Activated naive CD8-positive, alpha-beta T cell treated with anti-CD3 and anti-CD28 coated beads, Interleukin-2, amount 50 U/mL, for 24 hours (primary cell): Measurements from ENCODE around the gene PDZD7.
"Not testable (repeated sequence)": the region's sequence is repeated elsewhere in the genome, so short reads cannot be mapped to it uniquely, and the experiment has no call there.

Experiments used
- ATAC-seq: fragments of 150-1000 bp; cut with Tn5 transposase; one replicate; pipeline ENCODE4 v1.10.0; 2021
- DNase-seq: peaks from one replicate; pipeline ENCODE4 v3.0.0; 2021
- H3K27ac Mint-ChIP-seq: one replicate; pipeline ENCODE4 v1.8.0; 2021; ENCODE audit warnings: mild to moderate bottlenecking, mixed read lengths
- H3K27me3 Mint-ChIP-seq: one replicate; pipeline ENCODE4 v1.8.0; 2021; ENCODE audit warnings: mixed read lengths
- H3K36me3 Mint-ChIP-seq: one replicate; pipeline ENCODE4 v1.8.0; 2021; ENCODE audit warnings: low read depth, mixed read lengths
- H3K4me1 Mint-ChIP-seq: one replicate; pipeline ENCODE4 v1.8.0; 2021; ENCODE audit warnings: mixed read lengths
- H3K4me3 Mint-ChIP-seq: one replicate; pipeline ENCODE4 v1.8.0; 2021; ENCODE audit warnings: mild to moderate bottlenecking, moderate library complexity, mixed read lengths
- H3K9me3 Mint-ChIP-seq: one replicate; pipeline ENCODE4 v1.8.0; 2021; ENCODE audit warnings: mixed read lengths

The PDZD7 gene

GRCh38 chr10:101038484-101038883 lies 7.6 kb upstream of the PDZD7 start:
- no peak for ATAC-seq
- Mint-ChIP-seq H3K27me3 (no peaks in the 10 kb centered on the region), H3K27ac (no peak overlapping the region), H3K4me3 (no peak overlapping the region), H3K9me3 (no peaks in the 10 kb centered on the region), H3K36me3 (peaks cover 4% of the 10 kb centered on the region), H3K4me1 (peaks cover 29% of the 10 kb centered on the region)
- no peak for DNase-seq

- Mint-ChIP-seq H3K27ac (no peak overlapping the region), H3K9me3 (no peaks in the 10 kb centered on the region), H3K4me3 (no peak overlapping the region), H3K4me1 (peaks cover 26% of the 10 kb centered on the region), H3K27me3 (no peaks in the 10 kb centered on the region), H3K36me3 (peaks cover 4% of the 10 kb centered on the region)
- ATAC-seq (no peak), DNase-seq (no peak)
Measured at GRCh38 chr10:101036726-101037125, 5.8 kb upstream of the PDZD7 start.

- no peak for ATAC-seq
- Mint-ChIP-seq H3K27ac (no peak overlapping the region), H3K27me3 (no peaks in the 10 kb centered on the region), H3K36me3 (peaks cover 4% of the 10 kb centered on the region), H3K9me3 (no peaks in the 10 kb centered on the region), H3K4me3 (no peak overlapping the region), H3K4me1 (peaks cover 26% of the 10 kb centered on the region)
- DNase-seq = no peak
Measured at GRCh38 chr10:101035916-101036702, 5.2 kb upstream of the PDZD7 start.

- Mint-ChIP-seq H3K4me1 (peaks cover 27% of the 10 kb centered on the region), H3K36me3 (peaks cover 4% of the 10 kb centered on the region), H3K27me3 (no peaks in the 10 kb centered on the region), H3K27ac (no peak overlapping the region), H3K4me3 (no peak overlapping the region), H3K9me3 (no peaks in the 10 kb centered on the region)
- ATAC-seq (no peak), DNase-seq (no peak)
Measured at GRCh38 chr10:101035314-101035713, 4.4 kb upstream of the PDZD7 start.

- H3K27ac Mint-ChIP-seq = not testable (repeated sequence)
Measured at GRCh38 chr10:101034404-101034803, 3.5 kb upstream of the PDZD7 start.

DNA sequence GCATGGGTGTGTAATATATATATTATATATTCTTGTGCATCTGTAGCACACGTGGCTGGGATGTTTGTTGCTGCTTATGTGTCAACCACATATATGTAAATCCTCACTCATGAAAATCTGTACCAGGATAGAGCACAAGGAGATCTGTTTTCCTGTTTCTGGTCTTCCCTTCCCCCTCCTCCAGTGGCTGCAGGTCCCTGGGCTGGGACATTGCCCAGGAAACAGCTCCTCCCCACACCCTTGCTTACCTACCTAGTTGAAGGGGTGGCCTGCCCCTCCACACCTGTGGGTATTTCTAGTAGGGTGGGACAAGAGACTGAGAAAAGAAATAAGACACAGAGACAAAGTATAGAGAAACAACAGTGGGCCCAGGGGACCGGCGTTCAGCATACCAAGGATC lies 2.3 kb upstream of the PDZD7 start:
- peaks cover 4% of the 10 kb centered on the region for H3K36me3 Mint-ChIP-seq
- peaks cover 27% of the 10 kb centered on the region for H3K4me1 Mint-ChIP-seq
- H3K27ac Mint-ChIP-seq = peak overlapping the region; percentile 93
- H3K27me3 Mint-ChIP-seq = no peaks in the 10 kb centered on the region
- DNase-seq = no peak
- ATAC-seq = no peak
- peak overlapping the region; percentile 83 for H3K4me3 Mint-ChIP-seq
- no peaks in the 10 kb centered on the region for H3K9me3 Mint-ChIP-seq

More at GRCh38 chr10:101034404-101034803, 3.5 kb upstream of the PDZD7 start:
- ATAC-seq, H3K9me3 Mint-ChIP-seq, H3K27me3 Mint-ChIP-seq, DNase-seq, H3K36me3 Mint-ChIP-seq, H3K4me3 Mint-ChIP-seq: not testable (repeated sequence)
- H3K4me1 Mint-ChIP-seq = peaks cover 27% of the 10 kb centered on the region

- no peaks in the 10 kb centered on the region for H3K27me3 Mint-ChIP-seq
- peaks cover 27% of the 10 kb centered on the region for H3K4me1 Mint-ChIP-seq
- ATAC-seq (peak; percentile 78), DNase-seq (peak; percentile 66)
- peak overlapping the region; percentile 83 for H3K4me3 Mint-ChIP-seq
- peaks cover 2% of the 10 kb centered on the region for H3K36me3 Mint-ChIP-seq
- H3K9me3 Mint-ChIP-seq = no peaks in the 10 kb centered on the region
- peak overlapping the region; percentile 93 for H3K27ac Mint-ChIP-seq
Measured at GRCh38 chr10:101032637-101033224, 1.8 kb upstream of the PDZD7 start.

- H3K4me1 Mint-ChIP-seq = peaks cover 27% of the 10 kb centered on the region
Measured at GRCh38 chr10:101031796-101032636, 1.1 kb upstream of the PDZD7 start.

GRCh38 chr10:101030496-101031127 lies 317 bp downstream of the PDZD7 start:
- Mint-ChIP-seq H3K4me1 (peaks cover 27% of the 10 kb centered on the region), H3K27ac (peak overlapping the region; percentile 93), H3K4me3 (peak overlapping the region; percentile 83), H3K9me3 (no peaks in the 10 kb centered on the region), H3K27me3 (no peaks in the 10 kb centered on the region), H3K36me3 (no peaks in the 10 kb centered on the region)
- DNase-seq = no peak
- ATAC-seq = no peak

More at GRCh38 chr10:101031796-101032636, 1.1 kb upstream of the PDZD7 start:
- peak overlapping the region; percentile 93 for H3K27ac Mint-ChIP-seq
- DNase-seq = peak; percentile 76
- peak; percentile 44 for ATAC-seq
- H3K9me3 Mint-ChIP-seq = no peaks in the 10 kb centered on the region
- peaks cover 2% of the 10 kb centered on the region for H3K36me3 Mint-ChIP-seq
- H3K4me3 Mint-ChIP-seq = peak overlapping the region; percentile 83
- no peaks in the 10 kb centered on the region for H3K27me3 Mint-ChIP-seq

GRCh38 chr10:101029520-101030295 lies 1.2 kb downstream of the PDZD7 start:
- ATAC-seq (no peak), DNase-seq (no peak)
- Mint-ChIP-seq H3K9me3 (no peaks in the 10 kb centered on the region), H3K27ac (no peak overlapping the region), H3K4me1 (peaks cover 27% of the 10 kb centered on the region), H3K36me3 (no peaks in the 10 kb centered on the region), H3K4me3 (no peak overlapping the region), H3K27me3 (no peaks in the 10 kb centered on the region)

GRCh38 chr10:101028446-101029337 lies 2.2 kb downstream of the PDZD7 start:
- DNase-seq = no peak
- H3K27me3 Mint-ChIP-seq = no peaks in the 10 kb centered on the region
- ATAC-seq = no peak
- peaks cover 24% of the 10 kb centered on the region for H3K4me1 Mint-ChIP-seq
- no peak overlapping the region for H3K27ac Mint-ChIP-seq
- no peak overlapping the region for H3K4me3 Mint-ChIP-seq
- H3K36me3 Mint-ChIP-seq = no peaks in the 10 kb centered on the region
- H3K9me3 Mint-ChIP-seq = no peaks in the 10 kb centered on the region

DNA sequence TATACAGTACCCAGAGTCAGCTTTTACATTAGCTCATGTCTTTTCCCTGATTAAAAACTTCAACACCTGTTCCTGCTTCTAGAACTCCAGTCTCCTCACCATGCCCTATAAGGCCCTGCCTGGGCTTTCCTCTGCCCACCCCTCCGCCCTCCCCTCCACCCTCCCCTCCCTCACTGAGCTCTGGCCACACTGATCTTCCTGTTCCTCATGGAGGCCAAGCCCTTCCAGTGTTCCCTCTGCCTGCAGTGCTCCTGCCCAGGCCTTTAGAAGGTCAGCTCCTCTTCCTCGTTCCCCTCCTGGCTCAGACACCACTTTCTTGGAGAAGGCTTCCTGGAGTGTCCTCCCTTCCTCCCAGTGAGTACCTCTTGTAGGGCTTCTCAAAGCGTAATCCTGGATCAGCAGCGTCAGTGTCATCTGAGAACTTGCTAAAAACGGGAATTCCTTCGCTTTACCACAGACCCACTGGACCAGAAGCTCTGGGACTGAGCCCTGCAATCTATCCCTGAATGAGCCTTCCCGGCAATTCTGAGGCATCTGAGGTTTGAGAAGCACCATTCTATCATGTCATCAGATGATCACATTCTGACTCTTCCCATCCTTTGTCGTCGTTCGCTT lies 3.7 kb downstream of the PDZD7 start:
- DNase-seq (no peak), ATAC-seq (no peak)
- Mint-ChIP-seq H3K4me1 (peaks cover 9% of the 10 kb centered on the region), H3K27me3 (no peaks in the 10 kb centered on the region), H3K27ac (no peak overlapping the region), H3K36me3 (no peaks in the 10 kb centered on the region), H3K9me3 (no peaks in the 10 kb centered on the region), H3K4me3 (no peak overlapping the region)
